A673 (cell line): ENCODE data around the gene ABCG1.

Experiments
- CTCF ChIP-seq: fragments of 300-800, 200-600 bp; sonication (generic); conservative IDR thresholded peaks from 2 replicates; pipeline ENCODE4 v1.5.1; 2017; ENCODE audit warnings: low read depth, mild to moderate bottlenecking, antibody characterized with exemption, low read length, moderate library complexity, mixed read lengths
- EZH2 ChIP-seq: fragments of 200-600 bp; sonication (generic); IDR thresholded peaks from 2 replicates; pipeline ENCODE4 v1.6.1; 2017; ENCODE audit warnings: borderline replicate concordance, low read depth, mild to moderate bottlenecking, mixed read lengths, antibody characterized with exemption, low read length; ENCODE audit not compliant: poor library complexity, severe bottlenecking

GRCh38 chr21:42220138-42220701, 1.3 kb downstream of the ABCG1 start:
- TF ChIP-seq CTCF (no peak), EZH2 (no peak)
